ENCODE results near the gene UXS1. TPM values are rescaled to one million over a fixed set of nuclear protein-coding genes. Genes with fewer than 3 reads are reported as not detected.

Gene UXS1
- total RNA-seq, 2 experiments from 2014 or later, result 47.4 to 47.8 TPM

DNA sequence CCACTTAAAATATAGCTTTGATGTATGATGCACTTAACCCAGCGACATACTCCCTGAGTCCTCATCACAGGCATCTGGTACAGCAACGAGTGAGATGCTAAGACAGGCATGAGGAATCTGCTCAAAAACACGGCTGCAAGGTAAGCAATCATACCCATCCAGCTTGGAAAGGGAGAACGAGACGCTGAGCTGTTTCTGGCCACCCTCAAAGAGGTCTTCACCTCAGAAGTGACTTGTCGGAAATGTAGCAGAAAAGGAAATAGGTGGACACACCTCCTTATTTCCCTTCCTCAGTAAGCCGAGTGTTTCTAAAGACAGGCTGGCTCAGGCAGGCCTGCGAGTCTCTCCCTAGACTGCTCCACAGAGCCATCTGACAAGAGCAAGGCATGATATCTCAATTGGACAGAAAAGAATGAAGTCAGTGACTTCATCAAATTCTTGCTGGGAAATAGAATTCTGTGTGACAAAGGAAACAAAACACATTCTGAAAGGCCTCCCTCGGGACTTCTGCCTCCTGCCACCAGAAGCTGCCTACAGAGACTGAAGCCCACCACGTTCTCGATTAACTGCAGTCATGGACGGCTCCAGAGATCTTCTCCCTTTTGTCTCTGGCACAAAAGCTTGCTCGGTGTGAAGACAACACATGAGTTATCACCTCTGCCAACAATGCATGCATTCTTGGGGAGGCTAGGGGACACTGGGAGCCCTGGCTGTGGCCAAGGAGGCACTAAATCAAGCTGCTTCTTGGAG, 84.3 kb downstream of the UXS1 start:
- Mint-ChIP-seq H3K4me1 (ENCODE audit: low read depth) (peaks cover 22% of the 10 kb centered on the region), H3K9me3 (no peaks in the 10 kb centered on the region), H3K27ac (peak overlapping the region; percentile 26), H3K4me3 (no peak overlapping the region), H3K27me3 (no peaks in the 10 kb centered on the region), H3K36me3 (ENCODE audit: low read depth) (peaks cover 25% of the 10 kb centered on the region)
- TF ChIP-seq, protein P1, sequence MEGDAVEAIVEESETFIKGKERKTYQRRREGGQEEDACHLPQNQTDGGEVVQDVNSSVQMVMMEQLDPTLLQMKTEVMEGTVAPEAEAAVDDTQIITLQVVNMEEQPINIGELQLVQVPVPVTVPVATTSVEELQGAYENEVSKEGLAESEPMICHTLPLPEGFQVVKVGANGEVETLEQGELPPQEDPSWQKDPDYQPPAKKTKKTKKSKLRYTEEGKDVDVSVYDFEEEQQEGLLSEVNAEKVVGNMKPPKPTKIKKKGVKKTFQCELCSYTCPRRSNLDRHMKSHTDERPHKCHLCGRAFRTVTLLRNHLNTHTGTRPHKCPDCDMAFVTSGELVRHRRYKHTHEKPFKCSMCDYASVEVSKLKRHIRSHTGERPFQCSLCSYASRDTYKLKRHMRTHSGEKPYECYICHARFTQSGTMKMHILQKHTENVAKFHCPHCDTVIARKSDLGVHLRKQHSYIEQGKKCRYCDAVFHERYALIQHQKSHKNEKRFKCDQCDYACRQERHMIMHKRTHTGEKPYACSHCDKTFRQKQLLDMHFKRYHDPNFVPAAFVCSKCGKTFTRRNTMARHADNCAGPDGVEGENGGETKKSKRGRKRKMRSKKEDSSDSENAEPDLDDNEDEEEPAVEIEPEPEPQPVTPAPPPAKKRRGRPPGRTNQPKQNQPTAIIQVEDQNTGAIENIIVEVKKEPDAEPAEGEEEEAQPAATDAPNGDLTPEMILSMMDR (IDR thresholded peaks at IDR 0.05), result no peak
- ChIA-PET POLR2A (interaction anchor here (0.8 to 1.1 kb wide), 2 partner anchors 15 to 473 kb away, joined by 3 read pairs; no protein-coding TSS in a partner anchor), CTCF (interaction anchor here (1.0 to 1.3 kb wide), 2 partner anchors 66 to 214 kb away, joined by 4 read pairs; no protein-coding TSS in a partner anchor)
- ATAC-seq (no peak), DNase-seq (no peak)
- intact Hi-C loops (cut with micrococcal nuclease), result loop anchor here (10.0 kb wide), 1 partner anchor 245 kb away; no protein-coding TSS in a partner anchor

DNA sequence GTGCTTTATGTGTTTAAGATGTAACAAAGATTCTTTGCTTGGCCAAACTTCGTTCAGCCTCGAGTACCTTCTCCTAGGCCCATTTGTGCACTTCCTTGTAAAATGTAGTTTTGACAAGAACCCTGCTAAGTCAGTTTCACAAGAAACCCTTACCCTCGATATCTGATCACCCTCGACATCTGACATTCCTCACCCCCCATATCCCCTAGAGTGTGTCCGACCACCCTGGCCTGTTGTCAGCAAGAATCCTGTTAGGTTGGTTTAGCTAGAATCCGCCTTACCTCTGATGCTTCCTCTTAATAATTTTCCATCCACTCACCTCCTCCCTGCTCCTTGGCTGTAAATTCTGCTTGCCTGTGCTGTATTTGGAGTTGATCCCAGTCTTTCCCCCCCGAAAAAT, 85.3 kb downstream of the UXS1 start:
- DNase-seq, result no peak
- CTCF ChIA-PET, result interaction anchor here (1.3 kb wide), 1 partner anchor 67 kb away, joined by 4 read pairs; no protein-coding TSS in a partner anchor
- no peak for ATAC-seq

DNA sequence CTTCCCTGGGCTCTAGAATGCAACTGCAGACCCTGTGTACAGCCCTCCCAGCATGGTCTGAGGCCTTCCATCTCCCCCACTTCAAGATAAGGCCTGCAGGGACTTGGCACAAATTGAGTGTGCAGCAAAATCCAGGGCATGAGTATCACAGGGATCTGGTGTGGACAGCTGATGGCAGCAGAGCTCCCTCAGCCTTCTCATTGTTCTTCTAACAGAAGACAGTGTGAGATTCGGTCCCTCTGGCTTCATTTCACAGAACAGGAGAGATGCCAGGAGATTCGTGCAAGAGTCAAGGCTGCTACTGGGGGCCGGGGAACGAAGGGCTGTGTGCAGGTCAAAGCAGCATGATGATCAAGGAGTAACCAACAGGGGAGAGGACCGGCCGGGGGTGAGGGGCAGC, 85.8 kb downstream of the UXS1 start:
- ChIA-PET CTCF (interaction anchor here (1.3 to 1.4 kb wide), 2 partner anchors 67 to 84 kb away, joined by 4 read pairs; no protein-coding TSS in a partner anchor), POLR2A (no interaction called here)
- TF ChIP-seq, protein P1 (IDR thresholded peaks at IDR 0.05), result no peak
- H3K27me3 Mint-ChIP-seq, result no peaks in the 10 kb centered on the region
- no peaks in the 10 kb centered on the region for H3K9me3 Mint-ChIP-seq
- DNase-seq (peak; percentile 18), ATAC-seq (no peak)
- no peak overlapping the region for H3K4me3 Mint-ChIP-seq
- no peak overlapping the region for H3K27ac Mint-ChIP-seq
- peaks cover 27% of the 10 kb centered on the region for H3K36me3 Mint-ChIP-seq (ENCODE audit: low read depth)
- peaks cover 23% of the 10 kb centered on the region for H3K4me1 Mint-ChIP-seq (ENCODE audit: low read depth)
- intact Hi-C loops (cut with micrococcal nuclease), result loop anchor here (10.0 kb wide), 1 partner anchor 246 kb away; no protein-coding TSS in a partner anchor

More for the DNA sequence above, 85.3 kb downstream of the UXS1 start:
- H3K9me3 Mint-ChIP-seq, result no peaks in the 10 kb centered on the region
- TF ChIP-seq, protein P1 (IDR thresholded peaks at IDR 0.05), result no peak
- intact Hi-C loops (cut with micrococcal nuclease), result loop anchor here (10.0 kb wide), 1 partner anchor 246 kb away; no protein-coding TSS in a partner anchor
- no peaks in the 10 kb centered on the region for H3K27me3 Mint-ChIP-seq
- H3K36me3 Mint-ChIP-seq (ENCODE audit: low read depth), result peaks cover 27% of the 10 kb centered on the region
- H3K27ac Mint-ChIP-seq, result no peak overlapping the region
- peaks cover 23% of the 10 kb centered on the region for H3K4me1 Mint-ChIP-seq (ENCODE audit: low read depth)
- POLR2A ChIA-PET, result no interaction called here
- H3K4me3 Mint-ChIP-seq, result no peak overlapping the region

DNA sequence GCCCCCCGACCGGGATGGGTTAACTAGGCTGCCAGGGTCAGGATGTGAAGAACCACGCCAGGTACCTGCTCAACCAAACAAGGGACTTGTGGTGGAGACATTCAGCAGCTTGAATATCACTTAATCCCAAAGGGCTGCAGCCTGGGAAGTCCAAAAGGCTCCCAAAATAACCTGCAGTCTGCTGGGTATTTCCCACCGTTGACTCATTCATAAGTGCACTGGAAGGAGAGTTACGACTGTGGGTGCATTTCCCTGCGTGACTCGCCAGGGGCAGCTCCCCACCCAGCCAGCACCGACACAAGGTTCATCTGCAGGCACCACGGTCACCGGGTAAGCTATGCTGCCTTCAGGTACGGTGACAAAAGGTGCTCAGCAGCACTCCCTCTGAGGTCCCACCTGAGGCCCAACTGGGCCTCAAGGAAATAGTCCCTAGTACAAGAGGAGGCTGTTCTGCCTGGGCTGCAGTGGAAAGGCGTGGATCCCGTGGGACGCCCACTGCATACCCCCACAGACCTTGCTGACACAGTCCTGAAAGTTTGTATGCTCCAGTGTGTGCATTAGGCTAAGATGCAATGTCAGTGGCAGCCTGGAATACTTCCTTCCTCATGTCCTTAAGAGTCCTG, 86.5 kb downstream of the UXS1 start:
- DNase-seq (peak; percentile 71), ATAC-seq (peak; percentile 79)
- peaks cover 27% of the 10 kb centered on the region for H3K36me3 Mint-ChIP-seq (ENCODE audit: low read depth)
- TF ChIP-seq, protein P1 (IDR thresholded peaks at IDR 0.05), result no peak
- intact Hi-C loops (cut with micrococcal nuclease), result loop anchor here (10.0 kb wide), 1 partner anchor 247 kb away; no protein-coding TSS in a partner anchor
- no peaks in the 10 kb centered on the region for H3K27me3 Mint-ChIP-seq
- peaks cover 23% of the 10 kb centered on the region for H3K4me1 Mint-ChIP-seq (ENCODE audit: low read depth)
- ChIA-PET POLR2A (interaction anchor here (0.9 to 1.0 kb wide), 2 partner anchors 13 to 53 kb away, joined by 3 read pairs; no protein-coding TSS in a partner anchor), CTCF (interaction anchor here (0.6 to 1.4 kb wide), 3 partner anchors 9 to 85 kb away, joined by 3 to 4 read pairs (median 3); no protein-coding TSS in a partner anchor)
- H3K4me3 Mint-ChIP-seq, result no peak overlapping the region
- H3K27ac Mint-ChIP-seq, result peak overlapping the region; percentile 83
- H3K9me3 Mint-ChIP-seq, result no peaks in the 10 kb centered on the region
